Testis (tissue), 2 donors: ENCODE measurements around the gene ZNF397.
"Not testable (repeated sequence)": the region's sequence is repeated elsewhere in the genome, so short reads cannot be mapped to it uniquely, and the experiment has no call there.

Experiments used
- CTCF ChIP-seq, 3 experiments: fragments of 450-650 bp in 2 of 3; fragments of 200-600 bp in 1 of 3; sonication (generic) in 1 of 3; IDR thresholded peaks; one replicate each; pipeline ENCODE4 v1.5.1; 2016 to 2019; ENCODE audit warnings: antibody characterized with exemption in 3 of 3, mild to moderate bottlenecking in 2 of 3, moderate library complexity in 1 of 3
- POLR2A ChIP-seq: fragments of 450-650 bp; IDR thresholded peaks from one replicate; pipeline ENCODE4 v1.6.1; 2017; ENCODE audit warnings: antibody characterized with exemption, mild to moderate bottlenecking, moderate library complexity

- not testable (repeated sequence) for TF ChIP-seq CTCF (IDR thresholded peaks at IDR 0.05); POLR2A
Observed at GRCh38 chr18:35216611-35217010, 24.2 kb upstream of the ZNF397 start.
